K562 (cell line): Measurements from ENCODE around the gene GATA1. TPM values are rescaled to one million over a fixed set of nuclear protein-coding genes. Genes with fewer than 3 reads are reported as not detected.

Experiments
- ARID1B ChIP-seq: fragments of 450-650 bp; IDR thresholded peaks from 2 replicates; pipeline ENCODE4 v1.6.1; 2016; ENCODE audit warnings: antibody characterized with exemption, mild to moderate bottlenecking, inconsistent platforms
- CC2D1A ChIP-seq: fragments of 450-650 bp; IDR thresholded peaks from 2 replicates; pipeline ENCODE4 v1.6.1; 2017; ENCODE audit warnings: mild to moderate bottlenecking
- E2F5 ChIP-seq: sonication (generic); formaldehyde crosslinking; IDR thresholded peaks from 2 replicates; pipeline ENCODE4 v1.8.0; 2022; ENCODE audit warnings: mild to moderate bottlenecking, missing genetic modification reagents
- JUN ChIP-seq, 2 experiments: sonication (generic) in 1 of 2; formaldehyde crosslinking in 1 of 2; IDR thresholded peaks; 2 replicates each; pipeline versions ENCODE4 v1.6.1 to v1.8.0; 2012 to 2022; ENCODE audit warnings: borderline replicate concordance in 2 of 2, mild to moderate bottlenecking in 2 of 2, improper control_type of control experiment in 1 of 2, low read depth in 1 of 2, low read length in 1 of 2, missing genetic modification reagents in 1 of 2
- KDM4B ChIP-seq, 2 experiments: fragments of 450-650 bp in 1 of 2; sonication (generic) in 1 of 2; IDR thresholded peaks; 2 replicates each; pipeline ENCODE4 v1.6.1; 2016 to 2017; ENCODE audit warnings: borderline replicate concordance in 2 of 2, antibody characterized with exemption in 1 of 2, low read depth in 1 of 2, mild to moderate bottlenecking in 1 of 2
- POLR2G ChIP-seq: fragments of 200-400 bp; formaldehyde crosslinking; IDR thresholded peaks from 2 replicates; pipeline ENCODE4 v1.6.1; 2017; ENCODE audit warnings: low read depth, mild to moderate bottlenecking, antibody characterized with exemption, low read length, moderate library complexity
- RAD21 ChIP-seq, 2 experiments: fragments of 250-450 bp in 1 of 2; fragments of 450-650 bp in 1 of 2; sonication (Bioruptor Pico) in 1 of 2; formaldehyde crosslinking in 1 of 2; IDR thresholded peaks in 1 of 2; conservative IDR thresholded peaks in 1 of 2; 2 replicates each; pipeline versions ENCODE4 v1.4.0 to v1.8.0; 2020 to 2022; ENCODE audit warnings: mild to moderate bottlenecking in 2 of 2, moderate library complexity in 1 of 2
- SRSF1 ChIP-seq: fragments of 200-400 bp; formaldehyde crosslinking; IDR thresholded peaks from 2 replicates; pipeline ENCODE4 v1.6.1; 2017; ENCODE audit warnings: mild to moderate bottlenecking, low read depth, low read length, moderate library complexity
- STAG1 ChIP-seq: sonication (generic); formaldehyde crosslinking; IDR thresholded peaks from 2 replicates; pipeline ENCODE4 v1.5.0; 2020; ENCODE audit warnings: missing genetic modification reagents, borderline replicate concordance
- TBP ChIP-seq: optimal IDR thresholded peaks from 2 replicates; pipeline ENCODE3; 2011; ENCODE audit warnings: low read depth, low read length, improper control_type of control experiment
- ZKSCAN1 ChIP-seq: fragments of 150-350 bp; IDR thresholded peaks from 2 replicates; pipeline ENCODE4 v1.6.1; 2016; ENCODE audit warnings: low read depth, low read length
- ZNF512 ChIP-seq: IDR thresholded peaks from 2 replicates; pipeline ENCODE4 v1.6.1; 2016; ENCODE audit warnings: missing genetic modification characterization, missing compliant biosample characterization
- polyA plus RNA-seq, 8 experiments: library from polyadenylated mRNA; depleted of rRNA in 4 of 8; stranded (reverse) in 5 of 8; unstranded in 3 of 8; fragments of >200 nt; fragmentation: Nextera tagmentation in 2 of 8; fragmentation: Illumina TruSeq in 1 of 8; extraction: Ambion mirVana in 2 of 8; extraction: Trizol in 1 of 8; gene quantifications; 2 replicates each; pipeline versions ENCODE4 v1.2.1 to v1.2.3, GENCODE V29; 2011 to 2014; ENCODE audit warnings: inconsistent platforms in 1 of 8, missing spikeins in 1 of 8
- total RNA-seq, 7 experiments: library from RNA; depleted of rRNA in 6 of 7; stranded (reverse); fragments of >200 nt in 6 of 7; fragmentation: Illumina TruSeq in 2 of 7; extraction: Trizol in 2 of 7; gene quantifications; 2 replicates each; pipeline versions ENCODE4 v1.2.1 to v1.2.3, GENCODE V29; 2011 to 2021; ENCODE audit warnings: low replicate concordance in 1 of 7
- TF ChIP-seq, protein P1 (sequence below): fragments of 250-450 bp; sonication (Bioruptor Pico); IDR thresholded peaks from 2 replicates; pipeline ENCODE4 v1.4.0; 2020; ENCODE audit warnings: mild to moderate bottlenecking
- TF ChIP-seq, protein P2 (sequence below), 3 experiments: fragments of 200-800 bp in 1 of 3; sonication (Bioruptor generic) in 1 of 3; sonication (generic) in 1 of 3; formaldehyde crosslinking in 1 of 3; IDR thresholded peaks; 2 replicates each; pipeline versions ENCODE4 v1.6.1 to v1.8.0; 2016 to 2022; ENCODE audit warnings: mild to moderate bottlenecking in 2 of 3, missing compliant biosample characterization in 2 of 3, missing genetic modification characterization in 2 of 3, missing genetic modification reagents in 1 of 3
- TF ChIP-seq, protein P3 (sequence below): sonication (generic); formaldehyde crosslinking; IDR thresholded peaks from 2 replicates; pipeline ENCODE4 v1.9.0; 2022; ENCODE audit warnings: mild to moderate bottlenecking, missing genetic modification reagents

GATA1 gene
- total and polyA plus RNA-seq, 9 of the 15 experiments (the other 6 are each of a cell fraction or from before 2014, with no cell fraction given) = 11.9 to 291 (median 116) TPM

DNA sequence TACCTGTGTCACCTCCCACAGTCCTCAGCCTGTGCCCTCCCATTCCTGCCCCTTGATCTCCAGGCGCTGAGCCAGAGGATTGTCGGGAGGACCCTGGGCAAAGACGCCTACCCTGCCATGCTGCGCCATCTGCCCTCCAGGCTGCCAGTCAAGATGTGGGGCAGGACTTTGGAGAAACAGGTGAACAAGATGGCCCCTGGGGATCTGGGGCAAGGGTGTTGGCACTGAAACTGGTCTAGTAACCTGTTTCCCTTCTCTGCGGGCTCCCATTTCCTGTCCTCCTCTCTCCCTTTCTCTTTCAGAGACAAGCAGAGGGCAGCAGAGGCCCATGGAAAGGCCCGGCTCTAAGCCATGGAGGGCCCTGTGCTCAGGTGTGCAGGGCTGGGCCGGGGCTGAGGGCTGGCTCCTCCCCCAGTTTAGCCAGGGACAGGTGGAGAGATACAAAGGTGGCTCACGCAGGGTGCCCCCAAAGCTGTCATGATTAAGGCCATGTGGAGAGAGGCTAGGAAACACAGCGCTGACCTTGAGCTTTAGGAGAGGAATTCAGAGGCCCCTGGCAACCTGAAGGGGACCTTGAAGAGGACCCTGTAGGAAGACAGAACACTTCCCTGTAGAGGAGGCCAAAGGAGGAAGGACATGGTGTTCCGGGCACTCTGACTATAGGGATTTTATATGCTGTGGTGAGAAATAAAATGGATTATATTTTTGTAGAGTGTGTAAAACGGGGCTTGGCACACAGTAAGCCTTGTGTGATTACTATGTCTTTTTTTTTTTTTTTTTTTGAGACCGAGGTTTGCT, 24.5 kb upstream of the GATA1 start, which contains the start of gene GLOD5 (continued):
- TF ChIP-seq ZNF512 (no peak), JUN (IDR thresholded peaks at IDR 0.05; ENCODE audit: borderline replicate concordance, low read depth, low read length) (no peak), JUN (CRISPR knock-in tag; IDR thresholded peaks at IDR 0.05; ENCODE audit: borderline replicate concordance) (no peak), SRSF1 (no peak), E2F5 (CRISPR knock-in tag) (no peak), ARID1B (0 out of 2 replicates have a peak, but pooled peaks have one; percentile 12), STAG1 (CRISPR knock-in tag) (peak; percentile 53; the same call in 1 of the 2 replicates), POLR2G (no peak), ZKSCAN1 (no peak), RAD21 (CRISPR knock-in tag; conservative IDR thresholded peaks at IDR 0.05 in 1 of 2, IDR thresholded peaks at IDR 0.05 in 1 of 2) (peak; percentile 11 to 80; a peak in 2 of 4 replicates), CC2D1A (peak; percentile 54; the same call in 1 of the 2 replicates), KDM4B (IDR thresholded peaks at IDR 0.05; ENCODE audit: borderline replicate concordance in 2 of 2, low read depth in 1 of 2) (no peak), TBP (no peak)
- TF ChIP-seq, protein P1, sequence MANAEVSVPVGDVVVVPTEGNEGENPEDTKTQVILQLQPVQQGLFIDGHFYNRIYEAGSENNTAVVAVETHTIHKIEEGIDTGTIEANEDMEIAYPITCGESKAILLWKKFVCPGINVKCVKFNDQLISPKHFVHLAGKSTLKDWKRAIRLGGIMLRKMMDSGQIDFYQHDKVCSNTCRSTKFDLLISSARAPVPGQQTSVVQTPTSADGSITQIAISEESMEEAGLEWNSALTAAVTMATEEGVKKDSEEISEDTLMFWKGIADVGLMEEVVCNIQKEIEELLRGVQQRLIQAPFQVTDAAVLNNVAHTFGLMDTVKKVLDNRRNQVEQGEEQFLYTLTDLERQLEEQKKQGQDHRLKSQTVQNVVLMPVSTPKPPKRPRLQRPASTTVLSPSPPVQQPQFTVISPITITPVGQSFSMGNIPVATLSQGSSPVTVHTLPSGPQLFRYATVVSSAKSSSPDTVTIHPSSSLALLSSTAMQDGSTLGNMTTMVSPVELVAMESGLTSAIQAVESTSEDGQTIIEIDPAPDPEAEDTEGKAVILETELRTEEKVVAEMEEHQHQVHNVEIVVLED = no peak
- TF ChIP-seq, protein P2, sequence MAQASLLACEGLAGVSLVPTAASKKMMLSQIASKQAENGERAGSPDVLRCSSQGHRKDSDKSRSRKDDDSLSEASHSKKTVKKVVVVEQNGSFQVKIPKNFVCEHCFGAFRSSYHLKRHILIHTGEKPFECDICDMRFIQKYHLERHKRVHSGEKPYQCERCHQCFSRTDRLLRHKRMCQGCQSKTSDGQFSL (CRISPR knock-in tag; IDR thresholded peaks at IDR 0.05) = no peak
- TF ChIP-seq, protein P2 (tag; IDR thresholded peaks at IDR 0.05) = no peak
- TF ChIP-seq, protein P3, sequence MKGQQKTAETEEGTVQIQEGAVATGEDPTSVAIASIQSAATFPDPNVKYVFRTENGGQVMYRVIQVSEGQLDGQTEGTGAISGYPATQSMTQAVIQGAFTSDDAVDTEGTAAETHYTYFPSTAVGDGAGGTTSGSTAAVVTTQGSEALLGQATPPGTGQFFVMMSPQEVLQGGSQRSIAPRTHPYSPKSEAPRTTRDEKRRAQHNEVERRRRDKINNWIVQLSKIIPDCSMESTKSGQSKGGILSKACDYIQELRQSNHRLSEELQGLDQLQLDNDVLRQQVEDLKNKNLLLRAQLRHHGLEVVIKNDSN = no peak
